ENCODE measurements around the gene ZBTB18. TPM values are rescaled to one million over a fixed set of nuclear protein-coding genes. Genes with fewer than 3 reads are reported as not detected.

The ZBTB18 gene
- total RNA-seq, 1 experiment from 2014 or later, result 1.8 TPM

DNA sequence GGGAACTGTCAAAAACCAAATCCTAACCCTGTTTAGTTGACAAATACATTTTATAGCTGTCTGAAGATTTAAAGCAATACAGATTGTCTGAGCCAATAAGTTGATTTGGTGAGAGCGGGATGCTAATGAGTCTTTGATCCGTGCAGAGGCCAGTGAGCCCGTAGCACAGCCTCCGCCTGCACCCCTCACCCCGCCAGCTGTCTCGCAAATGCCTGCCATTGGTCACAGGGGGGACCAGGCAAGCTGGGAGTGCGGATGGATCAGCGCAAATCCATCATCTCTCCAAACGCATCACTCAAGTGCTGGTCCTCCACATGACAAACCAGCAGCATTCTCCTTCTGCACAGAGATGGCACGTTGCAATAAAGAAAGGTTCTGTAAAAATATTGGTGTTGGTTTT, 51.0 kb downstream of the ZBTB18 start:
- Histone ChIP-seq H3K4me3 (replicated peaks in 1 of 2; ENCODE audit: low read depth in 1 of 2, low read length in 2 of 2) (no peak overlapping the region), H3K27ac (ENCODE audit: low read depth, low read length) (no peak overlapping the region), H3K9ac (ENCODE audit: low read length) (no peak overlapping the region), H4K20me1 (ENCODE audit: insufficient read depth) (no peaks in the 10 kb centered on the region), H2AFZ (ENCODE audit: low read depth, low read length, poor library complexity, severe bottlenecking) (no peak overlapping the region), H3K27me3 (ENCODE audit: insufficient read depth, low read length) (peaks cover 59% of the 10 kb centered on the region), H3K4me2 (ENCODE audit: low read length) (no peak overlapping the region), H3K9me2 (ENCODE audit: insufficient read depth) (no peaks in the 10 kb centered on the region), H3K79me2 (ENCODE audit: insufficient read depth, low read length) (no peaks in the 10 kb centered on the region), H3K9me3 (ENCODE audit: control insufficient read depth in 1 of 2, insufficient read depth in 1 of 2, low read depth in 1 of 2, low read length in 2 of 2) (no peaks in the 10 kb centered on the region), H3K36me3 (ENCODE audit: control insufficient read depth in 1 of 2, insufficient read depth in 2 of 2, low read length in 2 of 2) (no peaks in the 10 kb centered on the region), H3K4me1 (ENCODE audit: control insufficient read depth in 1 of 2, insufficient read depth in 2 of 2, low read length in 2 of 2) (no peaks in the 10 kb centered on the region)
- DNase-seq (ENCODE audit: low read depth, low spot score) (no peak), ATAC-seq (no peak)
- BruUV-seq (replicated peaks), result no TSS peak
- intact Hi-C loops (cut with micrococcal nuclease), result no loop called here
- ChIA-PET POLR2A (no interaction called here), RAD21 (ENCODE audit: low non-redundant PET in 1 of 2, low total read pairs in 2 of 2, uncharacterized antibody in 2 of 2, unreplicated experiment in 2 of 2) (no interaction called here), CTCF (no interaction called here)
- TF ChIP-seq TCF7L2 (IDR thresholded peaks at IDR 0.05; ENCODE audit: borderline replicate concordance, extremely low read depth, insufficient read depth, insufficient read length), result no peak
- no peak for TF ChIP-seq RAD21 (IDR thresholded peaks at IDR 0.05; ENCODE audit: low read depth)
- no peak for TF ChIP-seq ELF1 (IDR thresholded peaks at IDR 0.05; ENCODE audit: borderline replicate concordance, low read depth)
- no peak for TF ChIP-seq CBX3 (IDR thresholded peaks at IDR 0.05; ENCODE audit: low read depth)
- no peak for TF ChIP-seq ZFX (IDR thresholded peaks at IDR 0.05)
- no peak for TF ChIP-seq EZH2 (IDR thresholded peaks at IDR 0.05)
- no peak for TF ChIP-seq YY1 (IDR thresholded peaks at IDR 0.05; ENCODE audit: extremely low read depth, insufficient replicate concordance, low read depth, low read length)
- no peak for TF ChIP-seq EGR1 (IDR thresholded peaks at IDR 0.05; ENCODE audit: low read depth)
- TF ChIP-seq, protein P1, sequence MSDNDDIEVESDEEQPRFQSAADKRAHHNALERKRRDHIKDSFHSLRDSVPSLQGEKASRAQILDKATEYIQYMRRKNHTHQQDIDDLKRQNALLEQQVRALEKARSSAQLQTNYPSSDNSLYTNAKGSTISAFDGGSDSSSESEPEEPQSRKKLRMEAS (IDR thresholded peaks at IDR 0.05), result no peak
- TF ChIP-seq POLR2A (IDR thresholded peaks at IDR 0.05; ENCODE audit: borderline replicate concordance, extremely low read depth, insufficient read depth, insufficient read length), result no peak
- TF ChIP-seq CEBPB (IDR thresholded peaks at IDR 0.05; ENCODE audit: low read depth), result no peak
- TF ChIP-seq, protein P2, sequence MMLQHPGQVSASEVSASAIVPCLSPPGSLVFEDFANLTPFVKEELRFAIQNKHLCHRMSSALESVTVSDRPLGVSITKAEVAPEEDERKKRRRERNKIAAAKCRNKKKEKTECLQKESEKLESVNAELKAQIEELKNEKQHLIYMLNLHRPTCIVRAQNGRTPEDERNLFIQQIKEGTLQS (IDR thresholded peaks at IDR 0.05), result no peak
- TF ChIP-seq REST (IDR thresholded peaks at IDR 0.05; ENCODE audit: low read depth), result no peak
- TF ChIP-seq SRF (IDR thresholded peaks at IDR 0.05; ENCODE audit: low read depth), result no peak

Data from HCT116 (cell line).